ENCODE data around the gene ZNF774.
A peak's percentile ranks its signal among the peaks of the same experiment; 100 is the strongest.
"Not testable (repeated sequence)": the region's sequence is repeated elsewhere in the genome, so short reads cannot be mapped to it uniquely, and the experiment has no call there.

ZNF774 gene

GRCh38 chr15:90347431-90348065 lies 4.5 kb upstream of the ZNF774 start:
- not testable (repeated sequence) for DNase-seq

- no peak for DNase-seq
Measured at GRCh38 chr15:90348456-90348855, 3.6 kb upstream of the ZNF774 start.

- DNase-seq = no peak
Measured at GRCh38 chr15:90349072-90349471, 3.0 kb upstream of the ZNF774 start.

GRCh38 chr15:90349821-90350220 lies 2.3 kb upstream of the ZNF774 start:
- DNase-seq = no peak

- DNase-seq = no peak
Measured at GRCh38 chr15:90351479-90352106, 491 bp upstream of the ZNF774 start.

- no peak for DNase-seq
Measured at GRCh38 chr15:90354986-90355385, 2.9 kb downstream of the ZNF774 start.

GRCh38 chr15:90358124-90359033 lies 6.3 kb downstream of the ZNF774 start:
- DNase-seq = no peak

- DNase-seq = no peak
Measured at GRCh38 chr15:90360746-90361145, 8.7 kb downstream of the ZNF774 start.

GRCh38 chr15:90362936-90363212 lies 10.8 kb downstream of the ZNF774 start:
- DNase-seq = no peak

- no peak for DNase-seq
Measured at GRCh38 chr15:90364251-90364650, 12.2 kb downstream of the ZNF774 start.

- DNase-seq = no peak
Measured at GRCh38 chr15:90365414-90366055, 13.5 kb downstream of the ZNF774 start.

- no peak for DNase-seq
Measured at GRCh38 chr15:90367576-90367975, 15.5 kb downstream of the ZNF774 start.

GRCh38 chr15:90375071-90375470 lies 23.0 kb downstream of the ZNF774 start:
- DNase-seq = no peak

- DNase-seq = peak; percentile 48 to 54
Measured at GRCh38 chr15:90376789-90377188, 24.7 kb downstream of the ZNF774 start.

- no peak for DNase-seq
Measured at GRCh38 chr15:90379263-90379662, 27.2 kb downstream of the ZNF774 start.

GRCh38 chr15:90381515-90381914 lies 29.4 kb downstream of the ZNF774 start:
- no peak for DNase-seq

GRCh38 chr15:90382320-90382719 lies 30.2 kb downstream of the ZNF774 start:
- no peak for DNase-seq

- DNase-seq = no peak
Measured at GRCh38 chr15:90386221-90386620, 34.1 kb downstream of the ZNF774 start.

GRCh38 chr15:90387534-90388461 lies 35.7 kb downstream of the ZNF774 start, which contains the start of gene IQGAP1:
IQGAP1 (plus strand) TSS chr15:90388242; CDS start chr15:90388342, 100 bp downstream.
- DNase-seq = peak; percentile 97 to 99

- DNase-seq = peak; percentile 61 to 64
Measured at GRCh38 chr15:90388462-90389380, 36.6 kb downstream of the ZNF774 start.

- no peak for DNase-seq
Measured at GRCh38 chr15:90389513-90389912, 37.4 kb downstream of the ZNF774 start.
